ENCODE measurements around the gene ARMCX6.

DNA sequence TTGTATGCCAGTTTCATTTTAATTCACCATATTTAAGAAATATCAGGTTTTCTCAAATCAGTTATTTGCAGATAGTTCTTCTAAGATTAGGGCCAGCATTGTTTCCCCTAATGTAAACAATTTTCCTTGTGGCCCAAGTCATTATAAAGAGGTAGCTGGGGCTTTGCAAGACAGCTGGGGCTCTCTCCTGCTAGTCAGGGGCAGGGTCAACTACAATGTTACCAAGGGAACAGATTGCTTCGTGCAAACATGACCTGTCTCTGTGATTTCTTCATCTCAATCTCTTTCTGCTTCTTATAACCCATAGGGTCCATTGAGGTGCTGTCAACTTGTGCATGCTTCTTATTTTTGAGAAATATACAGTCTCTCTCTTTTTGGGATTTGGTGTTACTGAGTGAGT is 12.1 kb downstream of the ARMCX6 start:
- TF ChIP-seq, protein P1, sequence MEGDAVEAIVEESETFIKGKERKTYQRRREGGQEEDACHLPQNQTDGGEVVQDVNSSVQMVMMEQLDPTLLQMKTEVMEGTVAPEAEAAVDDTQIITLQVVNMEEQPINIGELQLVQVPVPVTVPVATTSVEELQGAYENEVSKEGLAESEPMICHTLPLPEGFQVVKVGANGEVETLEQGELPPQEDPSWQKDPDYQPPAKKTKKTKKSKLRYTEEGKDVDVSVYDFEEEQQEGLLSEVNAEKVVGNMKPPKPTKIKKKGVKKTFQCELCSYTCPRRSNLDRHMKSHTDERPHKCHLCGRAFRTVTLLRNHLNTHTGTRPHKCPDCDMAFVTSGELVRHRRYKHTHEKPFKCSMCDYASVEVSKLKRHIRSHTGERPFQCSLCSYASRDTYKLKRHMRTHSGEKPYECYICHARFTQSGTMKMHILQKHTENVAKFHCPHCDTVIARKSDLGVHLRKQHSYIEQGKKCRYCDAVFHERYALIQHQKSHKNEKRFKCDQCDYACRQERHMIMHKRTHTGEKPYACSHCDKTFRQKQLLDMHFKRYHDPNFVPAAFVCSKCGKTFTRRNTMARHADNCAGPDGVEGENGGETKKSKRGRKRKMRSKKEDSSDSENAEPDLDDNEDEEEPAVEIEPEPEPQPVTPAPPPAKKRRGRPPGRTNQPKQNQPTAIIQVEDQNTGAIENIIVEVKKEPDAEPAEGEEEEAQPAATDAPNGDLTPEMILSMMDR (IDR thresholded peaks at IDR 0.05; ENCODE audit: low read depth, low read length, poor library complexity, severe bottlenecking) = no peak
- no peak for TF ChIP-seq EZH2phosphoT487 (IDR thresholded peaks at IDR 0.05; ENCODE audit: borderline replicate concordance, low read length)
